ENCODE results near the gene TCEA2.

DNA sequence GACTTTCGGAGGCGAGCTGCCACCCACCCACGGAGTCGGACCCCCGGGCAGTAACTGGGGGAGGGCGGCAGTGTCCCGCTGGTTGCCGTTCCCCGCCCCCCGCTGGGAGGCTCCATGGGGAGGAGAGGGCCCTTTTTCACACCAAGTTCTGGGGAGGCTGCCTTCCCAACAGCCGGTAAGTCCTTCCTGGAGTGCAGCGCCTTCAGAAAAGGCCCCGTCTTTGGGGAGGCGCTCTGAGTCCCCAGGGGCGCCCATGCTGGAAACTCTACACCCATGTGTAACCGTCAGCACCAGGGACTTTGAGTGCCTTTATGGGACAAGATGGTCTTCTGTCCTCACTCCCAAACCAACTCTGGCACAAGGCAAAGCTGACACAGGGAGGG, 13.1 kb upstream of the TCEA2 start:
- TF ChIP-seq CTCF (IDR thresholded peaks at IDR 0.05) = no peak
- no peak for TF ChIP-seq POLR2AphosphoS5 (IDR thresholded peaks at IDR 0.05)
- TF ChIP-seq POLR2A (IDR thresholded peaks at IDR 0.05) = no peak
